GM19372 (cell line): ENCODE results near the gene SGCD.

ENCODE experiments used
- ATAC-seq: cut with Tn5 transposase; IDR thresholded peaks from one replicate; pipeline ENCODE4 v1.9.1; 2021; ENCODE audit warnings: mild to moderate bottlenecking, low read depth, moderate library complexity; ENCODE audit not compliant: unreplicated experiment

SGCD gene

GRCh38 chr5:156753846-156754245, 426.9 kb downstream of the SGCD start:
- ATAC-seq = no peak

GRCh38 chr5:156755421-156756087, 428.6 kb downstream of the SGCD start:
- no peak for ATAC-seq

DNA sequence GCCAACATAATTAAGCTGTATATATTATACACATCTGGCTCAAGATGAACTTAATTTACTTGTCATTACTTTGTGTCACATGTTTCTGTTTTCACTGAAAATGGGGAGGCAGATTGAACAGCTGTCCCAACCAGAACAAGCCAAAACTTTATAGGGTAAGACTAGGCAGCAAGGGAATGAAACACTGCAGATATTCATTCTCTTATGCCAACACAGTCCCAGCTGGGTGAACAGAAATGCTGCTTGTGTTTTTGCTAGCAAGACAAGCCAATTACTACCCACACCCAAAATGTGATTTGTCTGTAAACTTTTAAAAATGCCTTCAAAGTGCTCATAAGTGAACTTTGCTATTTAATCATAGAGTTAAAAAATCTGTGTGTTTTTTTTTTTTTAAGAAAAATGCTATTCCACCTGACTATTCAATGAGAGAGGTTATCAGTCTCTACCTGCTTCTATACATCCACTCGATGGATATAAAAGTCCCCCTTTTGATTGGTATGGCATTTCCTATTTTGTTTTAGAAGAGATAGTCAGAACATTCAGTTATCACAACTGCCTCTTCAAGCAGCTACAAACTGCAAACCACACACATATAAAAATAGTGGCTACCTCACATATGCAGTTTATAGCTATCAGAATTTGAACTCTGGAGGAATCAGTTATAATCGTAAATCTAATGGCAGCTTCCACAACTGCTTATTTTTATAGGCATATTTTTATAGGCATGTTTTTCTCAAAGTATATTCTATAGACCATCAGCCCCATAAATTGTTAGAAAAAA, 431.2 kb downstream of the SGCD start:
- no peak for ATAC-seq

GRCh38 chr5:156759156-156759555, 432.2 kb downstream of the SGCD start:
- no peak for ATAC-seq

DNA sequence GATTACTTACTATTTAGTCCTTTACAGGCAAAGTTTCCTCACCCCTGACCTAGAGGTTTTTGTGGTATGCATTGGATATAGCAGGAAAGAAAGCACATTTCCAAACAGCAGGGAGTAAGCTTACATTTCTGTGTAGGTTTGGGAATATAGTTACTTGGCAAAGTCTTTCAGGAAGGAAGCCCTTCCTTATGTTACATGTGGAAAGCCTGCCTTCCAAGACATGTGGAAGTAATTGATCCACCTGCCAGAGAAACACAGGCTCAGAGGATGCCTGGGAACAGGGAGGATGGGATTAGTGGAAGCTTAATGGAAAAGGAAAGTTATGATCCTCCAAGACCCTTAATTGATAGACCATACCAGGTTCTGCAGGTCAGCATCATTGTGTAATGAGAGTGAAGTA, 435.8 kb downstream of the SGCD start:
- no peak for ATAC-seq

DNA sequence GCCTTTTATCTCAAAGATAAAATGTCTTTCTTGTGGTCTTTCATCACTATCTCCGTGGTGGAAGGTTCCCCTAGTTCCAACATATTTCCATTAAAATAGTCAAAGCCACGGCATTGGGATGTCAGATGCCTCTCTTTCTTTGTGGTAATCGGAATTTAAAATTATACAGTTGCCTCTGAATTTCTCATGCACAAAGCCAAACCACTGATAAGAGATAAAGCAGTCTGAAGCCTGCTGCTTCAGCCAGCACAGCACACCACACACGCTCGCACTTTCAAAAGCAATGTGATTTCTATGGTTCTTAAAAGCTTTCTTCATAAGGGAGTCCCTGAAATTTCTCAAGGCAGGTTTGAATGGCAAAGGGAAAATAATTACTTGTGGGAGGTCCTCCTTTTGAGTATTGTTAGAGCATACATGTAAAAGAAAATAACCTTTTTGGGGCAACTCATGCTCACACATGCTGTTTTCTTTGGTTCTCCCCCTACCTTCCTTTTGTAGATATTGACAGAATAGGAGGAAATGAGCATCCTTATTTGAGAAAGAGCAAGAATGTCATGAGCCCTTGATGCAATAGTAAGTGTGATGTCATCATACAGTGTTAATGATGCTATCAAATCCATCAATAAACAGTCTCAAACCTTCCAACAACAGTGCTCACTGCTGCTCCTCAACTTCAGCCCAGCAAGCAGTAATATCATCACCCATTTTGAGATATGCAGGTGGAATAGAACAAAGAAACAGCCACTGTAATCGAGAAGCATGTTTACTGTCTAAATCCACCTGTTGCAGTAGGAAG, 437.4 kb downstream of the SGCD start:
- ATAC-seq = no peak

DNA sequence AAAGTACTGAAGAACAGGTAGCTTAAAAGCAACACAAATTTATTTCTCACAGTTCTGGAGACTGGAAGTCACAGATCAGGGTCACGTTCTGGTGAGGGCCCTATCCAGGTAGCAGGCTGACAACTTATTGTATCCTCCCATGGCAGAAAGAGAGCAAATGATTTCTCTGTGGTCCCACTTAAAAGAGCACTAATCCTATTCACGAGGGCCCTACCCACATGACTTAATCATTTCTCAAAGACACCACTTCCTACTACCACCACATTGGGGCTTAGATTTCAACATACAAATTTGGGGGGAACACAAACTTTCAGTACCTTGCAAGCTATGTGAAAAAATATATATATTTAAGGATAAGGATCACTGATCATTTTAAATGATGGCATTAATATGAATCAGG, 447.3 kb downstream of the SGCD start:
- no peak for ATAC-seq

DNA sequence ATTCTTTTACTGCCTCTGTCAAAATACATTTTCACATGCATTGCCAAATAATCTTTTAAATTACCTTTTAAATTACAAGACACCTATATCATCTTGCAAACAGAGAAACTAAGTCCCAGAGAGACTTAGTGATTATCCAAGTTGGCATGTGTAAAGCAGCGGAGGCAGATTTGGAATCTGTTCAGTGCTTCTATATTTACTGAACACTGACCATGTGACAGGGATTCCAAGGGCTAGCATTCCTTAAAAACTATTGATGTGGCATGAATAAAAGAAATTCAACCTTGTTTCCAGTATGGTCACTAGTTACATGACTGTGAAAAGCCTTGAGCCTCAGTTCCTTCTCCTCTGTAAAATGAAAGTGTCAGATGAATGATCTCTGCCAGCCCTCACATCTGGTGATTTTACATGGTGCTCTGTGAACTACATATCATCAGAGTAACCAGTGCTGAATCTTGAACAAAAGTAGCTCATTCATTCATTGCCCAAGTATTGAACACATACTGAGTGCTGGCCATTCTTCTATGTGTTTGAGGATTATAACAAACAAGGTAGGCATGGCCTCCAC, 451.3 kb downstream of the SGCD start:
- no peak for ATAC-seq

DNA sequence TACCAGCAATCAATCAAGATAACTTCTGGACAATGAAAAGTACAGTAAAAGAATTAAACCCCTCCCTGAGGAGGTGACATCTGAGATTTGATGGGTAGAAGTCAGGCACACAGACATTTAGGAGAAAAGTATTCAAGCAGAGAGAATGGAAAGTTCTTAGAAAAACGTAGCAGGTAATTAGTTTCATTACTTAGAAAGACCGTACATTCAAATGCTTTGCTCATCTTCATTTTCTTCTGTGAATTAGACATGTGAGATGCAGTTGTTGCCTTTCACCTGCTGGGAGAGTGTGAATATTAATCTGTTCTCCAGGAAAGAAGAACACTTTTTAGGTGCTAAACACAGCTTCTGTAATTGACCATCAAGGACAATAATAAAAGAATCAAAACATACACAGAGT, 451.8 kb downstream of the SGCD start:
- ATAC-seq = no peak

GRCh38 chr5:156779436-156779835, 452.5 kb downstream of the SGCD start:
- ATAC-seq = no peak

- no peak for ATAC-seq
Observed at GRCh38 chr5:156783092-156783491, 456.1 kb downstream of the SGCD start.

- no peak for ATAC-seq
Observed at GRCh38 chr5:156794687-156795086, 467.7 kb downstream of the SGCD start.

DNA sequence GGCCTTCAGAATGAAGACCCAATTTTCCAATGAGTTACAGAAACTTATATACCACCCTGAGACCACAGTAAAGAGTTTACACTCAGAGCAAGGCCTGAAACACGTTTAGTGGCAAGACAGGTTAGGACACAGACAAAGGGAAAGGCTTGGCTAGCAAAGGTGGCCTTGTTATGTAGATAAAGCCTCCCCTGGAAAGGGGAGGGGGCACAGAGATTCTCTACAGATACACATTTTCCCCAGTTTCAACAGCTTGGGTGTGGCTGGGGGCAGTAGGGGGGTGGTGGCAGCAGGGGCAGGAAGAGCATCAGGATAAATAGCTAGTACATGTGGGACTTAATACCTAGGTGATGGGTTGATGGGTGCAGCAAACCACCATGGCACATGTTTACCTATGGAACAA, 471.2 kb downstream of the SGCD start:
- no peak for ATAC-seq

- no peak for ATAC-seq
Observed at GRCh38 chr5:156799171-156799570, 472.2 kb downstream of the SGCD start.

DNA sequence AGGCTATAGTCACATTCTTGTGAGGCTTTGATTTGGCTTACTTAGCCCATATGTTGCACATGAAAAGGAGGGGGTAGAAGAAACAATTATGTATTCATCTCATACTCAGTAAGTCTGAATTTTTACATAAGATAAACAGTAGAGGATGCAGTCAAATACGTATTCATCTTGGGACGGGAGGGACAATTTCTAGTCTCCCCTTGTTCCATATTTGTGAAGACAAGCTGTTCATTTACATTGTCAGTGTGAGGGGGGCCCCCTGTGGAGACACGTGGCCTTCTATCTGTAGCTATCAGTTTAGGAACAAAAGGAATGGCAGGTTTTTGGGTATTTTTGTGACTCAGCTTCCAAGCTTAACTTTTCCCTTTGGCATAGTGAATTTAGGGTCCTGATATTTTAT, 474.0 kb downstream of the SGCD start:
- ATAC-seq = no peak

GRCh38 chr5:156802501-156802900, 475.5 kb downstream of the SGCD start:
- ATAC-seq = no peak

DNA sequence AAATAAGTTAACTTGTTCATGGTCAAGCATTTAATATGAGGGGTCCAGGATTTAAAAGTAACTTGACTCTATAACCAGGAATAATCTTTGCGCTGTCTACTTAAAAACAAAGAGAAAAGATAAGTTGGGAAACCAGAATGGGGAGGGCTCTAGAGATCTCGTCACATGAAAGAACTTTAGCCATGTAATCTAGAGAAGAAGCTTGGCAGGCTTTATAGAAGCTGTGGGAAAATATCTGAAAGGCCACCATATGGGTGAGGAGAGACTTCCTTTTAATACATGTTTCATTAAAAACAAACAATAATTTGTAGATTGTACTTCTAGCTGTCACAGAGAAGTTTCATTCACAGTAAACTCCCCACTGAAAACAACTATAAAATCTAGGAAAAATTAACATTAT, 476.4 kb downstream of the SGCD start:
- ATAC-seq = no peak

GRCh38 chr5:156812959-156813358, 486.0 kb downstream of the SGCD start:
- no peak for ATAC-seq

GRCh38 chr5:156815988-156816599, 489.1 kb downstream of the SGCD start:
- ATAC-seq = peak; percentile 79
